K562 (cell line): ENCODE data around the gene ITPRIPL1. TPM values are rescaled to one million over a fixed set of nuclear protein-coding genes. Genes with fewer than 3 reads are reported as not detected.

Source experiments
- ATAC-seq: fragments of 200-7000 bp; cut with Tn5 transposase; 3 replicates; pipeline ENCODE4 v1.9.1; 2020; ENCODE audit warnings: moderate library complexity
- BruUV-seq: library from RNA; stranded (reverse); fragments of 400-500 nt; replicated peaks from 2 replicates; lab custom pipeline; 2021; lab: Mats Ljungman, UMichigan
- CTCF ChIA-PET: fragments of 300-600 bp; formaldehyde crosslinking; extraction: SDS; loops from one replicate; lab custom pipeline; 2021; ENCODE audit warnings: low intra/inter-chr PET ratio; lab: Yijun Ruan, JAX
- POLR2A ChIA-PET: fragments of 300-600, 350-650 bp; sonication (Branson Sonifier 250); formaldehyde crosslinking; extraction: SDS; loops from one replicate; lab custom pipeline; 2021; ENCODE audit warnings: antibody characterized with exemption, inconsistent platforms; lab: Yijun Ruan, JAX
- DNase-seq, 4 experiments: peaks; one replicate each; pipeline versions ENCODE4 v3.0.0 to v3.0.0-alpha.2; 2011 to 2018; ENCODE audit warnings: low spot score in 3 of 4, mixed read lengths in 3 of 4; ENCODE audit errors: extremely low read depth in 1 of 4
- FAIRE-seq: peaks from 2 replicates; lab custom pipeline; 2011; peaks lifted over from hg19 to GRCh38; lab: Jason Lieb, UNC
- H2AFZ ChIP-seq: 2 replicates; pipeline ENCODE4 v1.6.0; 2011; ENCODE audit warnings: low read depth, low read length, control low read depth, inconsistent platforms
- H3K27ac ChIP-seq: fragments of 200-600 bp; 3 replicates; pipeline ENCODE4 v1.8.0; 2011; ENCODE audit warnings: low read depth, mild to moderate bottlenecking, control low read depth, inconsistent platforms, low read length, moderate library complexity, mixed read lengths; ENCODE audit errors: extremely low read depth
- H3K27me3 ChIP-seq, 2 experiments: fragments of 300-600 bp in 1 of 2; 2 replicates in 1 of 2; 3 replicates in 1 of 2; pipeline versions ENCODE4 v1.6.0 to v1.8.0; 2011; ENCODE audit warnings: inconsistent platforms in 2 of 2, low read length in 2 of 2, mild to moderate bottlenecking in 1 of 2, mixed read lengths in 1 of 2, moderate library complexity in 1 of 2; ENCODE audit not compliant: control insufficient read depth in 2 of 2, insufficient read depth in 2 of 2
- H3K36me3 ChIP-seq: fragments of 300-600 bp; 3 replicates; pipeline ENCODE4 v1.8.0; 2011; ENCODE audit warnings: mild to moderate bottlenecking, low read length, inconsistent platforms; ENCODE audit not compliant: control insufficient read depth, insufficient read depth
- H3K4me1 ChIP-seq, 2 experiments: fragments of 200-600 bp in 1 of 2; replicated peaks in 1 of 2; 2 replicates in 1 of 2; 3 replicates in 1 of 2; pipeline versions ENCODE4 v1.5.1 to v1.8.0; 2011; ENCODE audit warnings: inconsistent platforms in 2 of 2, low read length in 2 of 2, mild to moderate bottlenecking in 1 of 2, mixed read lengths in 1 of 2, moderate library complexity in 1 of 2; ENCODE audit not compliant: control insufficient read depth in 2 of 2, insufficient read depth in 2 of 2
- H3K4me2 ChIP-seq: 2 replicates; pipeline ENCODE4 v1.6.1; 2011; ENCODE audit warnings: low read length, control low read depth, inconsistent platforms, mixed read lengths; ENCODE audit not compliant: insufficient read depth
- H3K4me3 ChIP-seq: fragments of 200-600 bp; sonication (generic), shearing (Covaris generic); 2 replicates; pipeline ENCODE4 v1.5.1; 2016; ENCODE audit warnings: control low read depth, inconsistent platforms
- H3K79me2 ChIP-seq: fragments of 200-600 bp; 3 replicates; pipeline ENCODE4 v1.8.0; 2011; ENCODE audit warnings: low read length, inconsistent platforms; ENCODE audit not compliant: control insufficient read depth, insufficient read depth
- H3K9ac ChIP-seq, 2 experiments: 2 replicates each; pipeline versions ENCODE4 v1.6.0 to v1.6.1; 2011; ENCODE audit warnings: low read depth in 2 of 2, low read length in 2 of 2, control low read depth in 1 of 2, inconsistent platforms in 1 of 2, mild to moderate bottlenecking in 1 of 2, mixed read lengths in 1 of 2; ENCODE audit not compliant: insufficient read depth in 1 of 2
- H3K9me1 ChIP-seq: one replicate; pipeline ENCODE4 v1.6.0; 2011; ENCODE audit warnings: inconsistent platforms, mild to moderate bottlenecking, low read length, moderate library complexity; ENCODE audit not compliant: control insufficient read depth, insufficient read depth
- H3K9me3 ChIP-seq: replicated peaks from 2 replicates; pipeline ENCODE4 v1.5.1; 2011; ENCODE audit warnings: low read depth, low read length, inconsistent platforms; ENCODE audit not compliant: control insufficient read depth, insufficient read depth
- H4K20me1 ChIP-seq: replicated peaks from 2 replicates; pipeline ENCODE4 v1.6.1; 2011; ENCODE audit warnings: low read length, inconsistent platforms, mixed read lengths; ENCODE audit not compliant: control insufficient read depth, insufficient read depth
- CBFA2T2 ChIP-seq: fragments of 450-650 bp; conservative IDR thresholded peaks from 2 replicates; pipeline ENCODE4 v1.6.1; 2017; ENCODE audit warnings: mild to moderate bottlenecking
- CBFA2T3 ChIP-seq: fragments of 450-650 bp; IDR thresholded peaks from 2 replicates; pipeline ENCODE4 v1.6.1; 2017
- GATAD2A ChIP-seq: fragments of 450-650 bp; IDR thresholded peaks from 2 replicates; pipeline ENCODE4 v1.6.1; 2017
- MXI1 ChIP-seq: IDR thresholded peaks from 2 replicates; pipeline ENCODE4 v1.6.1; 2011; ENCODE audit warnings: low read depth, mild to moderate bottlenecking, improper control_type of control experiment, low read length
- RNF219 ChIP-seq: fragments of 250-450 bp; sonication (Bioruptor Pico); IDR thresholded peaks from 2 replicates; pipeline ENCODE4 v1.5.0; 2022; ENCODE audit warnings: mild to moderate bottlenecking
- TAF9B ChIP-seq: fragments of 450-650 bp; IDR thresholded peaks from 2 replicates; pipeline ENCODE4 v1.6.1; 2018; ENCODE audit warnings: mild to moderate bottlenecking; ENCODE audit not compliant: partially characterized antibody
- WGBS: fragments of 100-300 bp; shearing (Covaris generic); methylation state at CpG from one replicate; pipeline ENCODE4 v1.1.6; 2016; ENCODE audit warnings: low coverage, mixed read lengths; ENCODE audit not compliant: insufficient coverage; ENCODE audit errors: missing lambda C conversion rate; 5-methylcytosine and 5-hydroxymethylcytosine counted together
- in situ Hi-C: fragments of 300-500 bp; cut with MboI; formaldehyde crosslinking; loops from 4 replicates; pipeline ENCODE4 v1.15.0; 2018; ENCODE audit warnings: inconsistent platforms, mixed read lengths
- intact Hi-C: fragments of 100-400 bp; cut with micrococcal nuclease; formaldehyde crosslinking; loops from 2 replicates; pipeline ENCODE4 v1.14.2; 2022
- polyA plus RNA-seq, 8 experiments: library from polyadenylated mRNA; depleted of rRNA in 4 of 8; stranded (reverse) in 5 of 8; unstranded in 3 of 8; fragments of >200 nt; fragmentation: Nextera tagmentation in 2 of 8; fragmentation: Illumina TruSeq in 1 of 8; extraction: Ambion mirVana in 2 of 8; extraction: Trizol in 1 of 8; gene quantifications; 2 replicates each; pipeline versions ENCODE4 v1.2.1 to v1.2.3, GENCODE V29; 2011 to 2014; ENCODE audit warnings: inconsistent platforms in 1 of 8, missing spikeins in 1 of 8
- total RNA-seq, 7 experiments: library from RNA; depleted of rRNA in 6 of 7; stranded (reverse); fragments of >200 nt in 6 of 7; fragmentation: Illumina TruSeq in 2 of 7; extraction: Trizol in 2 of 7; gene quantifications; 2 replicates each; pipeline versions ENCODE4 v1.2.1 to v1.2.3, GENCODE V29; 2011 to 2021; ENCODE audit warnings: low replicate concordance in 1 of 7

Gene ITPRIPL1
- total and polyA plus RNA-seq, 9 of the 15 experiments (the other 6 are each of a cell fraction or from before 2014, with no cell fraction given): 0.99 to 9.0 (median 6.4) TPM

GRCh38 chr2:96354492-96354891 lies 29.4 kb downstream of the ITPRIPL1 start:
- intact Hi-C loops: no loop called here
- Histone ChIP-seq H4K20me1 (no peaks in the 10 kb centered on the region), H3K27ac (no peak overlapping the region), H3K4me1 (peaks cover 8 to 11% of the 10 kb centered on the region in 2 experiments; a peak in 3 of 5 replicates)
- FAIRE-seq: no peak
- in situ Hi-C loops: no loop called here
- TF ChIP-seq CBFA2T3: peak; percentile 25
- TF ChIP-seq MXI1: no peak
- TF ChIP-seq TAF9B: peak; percentile 25
- TF ChIP-seq CBFA2T2: 0 out of 2 replicates have a peak, but pooled peaks have one; percentile 3
- no peak for TF ChIP-seq RNF219
- TF ChIP-seq GATAD2A: no peak
- TF ChIP-seq, all 486 proteins: peak for 3
- 87% methylated on average over 4 of the region's 4 CpGs for WGBS
- Histone ChIP-seq H3K4me3 (no peak overlapping the region), H3K9me1 (no peaks in the 10 kb centered on the region), H2AFZ (no peak overlapping the region), H3K4me2 (no peak overlapping the region), H3K9me3 (no peaks in the 10 kb centered on the region), H3K79me2 (no peaks in the 10 kb centered on the region), H3K9ac (no peak overlapping the region), H3K36me3 (peaks cover 94% of the 10 kb centered on the region), H3K27me3 (no peaks in the 10 kb centered on the region)
- DNase-seq (no peak), ATAC-seq (no peak)
- CTCF ChIA-PET: no interaction called here
- no TSS peak for BruUV-seq
- POLR2A ChIA-PET: interaction anchor here (1.0 to 4.0 kb wide), 4 partner anchors 12 to 35 kb away, joined by 4 to 25 read pairs (median 6); partner anchors contain the start of gene NCAPH
